PC-3 (cell line): ENCODE data around the gene AANAT. TPM values are rescaled to one million over a fixed set of nuclear protein-coding genes. Genes with fewer than 3 reads are reported as not detected.

ENCODE experiments used
- ATAC-seq: fragments of 200-7000 bp; cut with Tn5 transposase; 2 replicates; pipeline ENCODE4 v1.9.1; 2020; ENCODE audit warnings: mild to moderate bottlenecking, moderate library complexity
- BruUV-seq: library from RNA; stranded (reverse); fragments of 400-500 nt; replicated peaks from 2 replicates; lab custom pipeline; 2021; lab: Mats Ljungman, UMichigan
- CTCF ChIA-PET: fragments of 300-600 bp; sonication (Branson Sonifier 250); formaldehyde crosslinking; loops from one replicate; lab custom pipeline; 2022; ENCODE audit warnings: antibody characterized with exemption; lab: Charles Lee
- POLR2A ChIA-PET: fragments of 300-600 bp; sonication (Branson Sonifier 250); formaldehyde crosslinking; loops from one replicate; lab custom pipeline; 2022; ENCODE audit warnings: antibody characterized with exemption; ENCODE audit not compliant: unreplicated experiment; lab: Charles Lee
- DNase-seq: peaks from one replicate; pipeline ENCODE4 v3.0.0-alpha.2; 2015
- H2AFZ ChIP-seq: fragments of 300-600 bp; sonication (generic); 2 replicates; pipeline ENCODE4 v1.6.0; 2016; ENCODE audit warnings: antibody characterized with exemption, low read length
- H3F3A ChIP-seq: fragments of 300-600 bp; sonication (generic); one replicate; pipeline ENCODE4 v1.6.0; 2017; ENCODE audit warnings: antibody characterized with exemption, low read length, control low read depth, mild to moderate bottlenecking; ENCODE audit not compliant: unreplicated experiment
- H3K27ac ChIP-seq: fragments of 300-600 bp; sonication (generic); 2 replicates; pipeline ENCODE4 v1.5.1; 2016; ENCODE audit warnings: mild to moderate bottlenecking, low read length
- H3K27me3 ChIP-seq: fragments of 300-600 bp; sonication (generic); 2 replicates; pipeline ENCODE4 v1.6.1; 2016; ENCODE audit warnings: low read length, mixed read lengths
- H3K36me3 ChIP-seq: fragments of 300-600 bp; sonication (generic); 2 replicates; pipeline ENCODE4 v1.6.1; 2016; ENCODE audit warnings: low read depth, mixed run types, low read length, mixed read lengths
- H3K4me1 ChIP-seq: fragments of 300-600 bp; sonication (generic); 2 replicates; pipeline ENCODE4 v1.5.1; 2016; ENCODE audit warnings: low read length; ENCODE audit not compliant: insufficient read depth
- H3K4me2 ChIP-seq: fragments of 300-600 bp; sonication (generic); 2 replicates; pipeline ENCODE4 v1.6.0; 2016; ENCODE audit warnings: low read length
- H3K4me3 ChIP-seq: fragments of 300-600 bp; sonication (generic); 2 replicates; pipeline ENCODE4 v1.5.1; 2016; ENCODE audit warnings: mild to moderate bottlenecking, low read length, mixed read lengths
- H3K79me2 ChIP-seq: fragments of 300-600 bp; sonication (generic); 2 replicates; pipeline ENCODE4 v1.6.1; 2017; ENCODE audit warnings: low read length, mixed read lengths
- H3K9ac ChIP-seq: fragments of 300-600 bp; sonication (generic); 2 replicates; pipeline ENCODE4 v1.6.0; 2016; ENCODE audit warnings: mild to moderate bottlenecking, low read length
- H3K9me2 ChIP-seq: fragments of 300-600 bp; sonication (generic); replicated peaks from 2 replicates; pipeline ENCODE4 v1.6.1; 2016; ENCODE audit warnings: mixed run types, low read length, mixed read lengths
- H3K9me3 ChIP-seq: fragments of 300-600 bp; sonication (generic); 2 replicates; pipeline ENCODE4 v1.6.1; 2016; ENCODE audit warnings: low read length, mixed read lengths
- H4K20me1 ChIP-seq: fragments of 300-600 bp; sonication (generic); 2 replicates; pipeline ENCODE4 v1.6.1; 2016; ENCODE audit warnings: low read length, mixed read lengths
- EZH2 ChIP-seq: fragments of 300-600 bp; sonication (generic); IDR thresholded peaks from one replicate; pipeline ENCODE4 v1.6.1; 2017; ENCODE audit warnings: antibody characterized with exemption, mild to moderate bottlenecking, low read length; ENCODE audit not compliant: unreplicated experiment
- EZH2phosphoT487 ChIP-seq: fragments of 300-600 bp; sonication (generic); IDR thresholded peaks from 2 replicates; pipeline ENCODE4 v1.6.1; 2018; ENCODE audit warnings: mild to moderate bottlenecking, antibody characterized with exemption, low read length, borderline replicate concordance
- intact Hi-C: fragments of 100-400 bp; cut with micrococcal nuclease; formaldehyde crosslinking; loops from 2 replicates; pipeline ENCODE4 v1.9.0; 2023
- total RNA-seq: library from RNA; depleted of rRNA; stranded (reverse); fragments of >200 nt; gene quantifications from 2 replicates; pipeline ENCODE4 v1.2.3, GENCODE V29; 2014
- TF ChIP-seq, protein P1 (sequence below): fragments of 300-600 bp; sonication (generic); conservative IDR thresholded peaks from 2 replicates; pipeline ENCODE4 v1.5.1; 2017; ENCODE audit warnings: antibody characterized with exemption, low read depth, mild to moderate bottlenecking, low read length

AANAT gene
- total RNA-seq, 1 experiment from 2014 or later: not detected

DNA sequence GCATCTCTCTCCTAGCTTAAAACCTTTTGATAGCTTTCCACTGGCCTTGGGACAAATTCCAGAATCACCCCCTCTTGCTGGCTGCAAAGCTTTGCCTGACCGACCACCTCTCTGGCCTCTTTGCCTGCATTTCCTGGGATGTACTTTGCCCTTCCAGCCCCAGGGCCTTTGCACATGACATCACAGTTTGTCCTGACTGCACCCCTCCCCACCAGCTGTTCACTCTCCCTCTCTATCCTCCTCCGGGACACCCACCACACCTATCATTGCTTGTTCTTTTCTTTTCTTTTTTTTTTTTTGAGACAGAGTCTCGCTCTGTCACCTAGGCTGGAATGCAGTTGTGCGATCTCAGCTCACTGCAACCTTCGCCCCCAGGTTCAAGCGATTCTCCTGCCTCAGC lies 7.9 kb downstream of the AANAT start:
- H3K9ac ChIP-seq: no peak overlapping the region
- no peak overlapping the region for H3K4me3 ChIP-seq
- DNase-seq (no peak), ATAC-seq (no peak)
- no peaks in the 10 kb centered on the region; the same call in 1 of the 2 replicates for H3K4me1 ChIP-seq
- ChIA-PET POLR2A (no interaction called here), CTCF (interaction anchor here (1.5 kb wide), 1 partner anchor 17 kb away, joined by 4 read pairs; no protein-coding TSS in a partner anchor)
- H3K4me2 ChIP-seq: no peak overlapping the region
- TF ChIP-seq EZH2phosphoT487: no peak
- TF ChIP-seq, protein P1, sequence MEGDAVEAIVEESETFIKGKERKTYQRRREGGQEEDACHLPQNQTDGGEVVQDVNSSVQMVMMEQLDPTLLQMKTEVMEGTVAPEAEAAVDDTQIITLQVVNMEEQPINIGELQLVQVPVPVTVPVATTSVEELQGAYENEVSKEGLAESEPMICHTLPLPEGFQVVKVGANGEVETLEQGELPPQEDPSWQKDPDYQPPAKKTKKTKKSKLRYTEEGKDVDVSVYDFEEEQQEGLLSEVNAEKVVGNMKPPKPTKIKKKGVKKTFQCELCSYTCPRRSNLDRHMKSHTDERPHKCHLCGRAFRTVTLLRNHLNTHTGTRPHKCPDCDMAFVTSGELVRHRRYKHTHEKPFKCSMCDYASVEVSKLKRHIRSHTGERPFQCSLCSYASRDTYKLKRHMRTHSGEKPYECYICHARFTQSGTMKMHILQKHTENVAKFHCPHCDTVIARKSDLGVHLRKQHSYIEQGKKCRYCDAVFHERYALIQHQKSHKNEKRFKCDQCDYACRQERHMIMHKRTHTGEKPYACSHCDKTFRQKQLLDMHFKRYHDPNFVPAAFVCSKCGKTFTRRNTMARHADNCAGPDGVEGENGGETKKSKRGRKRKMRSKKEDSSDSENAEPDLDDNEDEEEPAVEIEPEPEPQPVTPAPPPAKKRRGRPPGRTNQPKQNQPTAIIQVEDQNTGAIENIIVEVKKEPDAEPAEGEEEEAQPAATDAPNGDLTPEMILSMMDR: no peak
- no peak for TF ChIP-seq EZH2
- no peaks in the 10 kb centered on the region for H3K9me3 ChIP-seq
- intact Hi-C loops: no loop called here
- H3K27ac ChIP-seq: no peak overlapping the region
- BruUV-seq: no TSS peak
- H4K20me1 ChIP-seq: no peaks in the 10 kb centered on the region
- H3K79me2 ChIP-seq: no peaks in the 10 kb centered on the region
- no peak overlapping the region for H2AFZ ChIP-seq
- H3K36me3 ChIP-seq: no peaks in the 10 kb centered on the region; the same call in 1 of the 2 replicates
- H3K9me2 ChIP-seq: no peaks in the 10 kb centered on the region
- no peaks in the 10 kb centered on the region for H3F3A ChIP-seq
- no peaks in the 10 kb centered on the region for H3K27me3 ChIP-seq

DNA sequence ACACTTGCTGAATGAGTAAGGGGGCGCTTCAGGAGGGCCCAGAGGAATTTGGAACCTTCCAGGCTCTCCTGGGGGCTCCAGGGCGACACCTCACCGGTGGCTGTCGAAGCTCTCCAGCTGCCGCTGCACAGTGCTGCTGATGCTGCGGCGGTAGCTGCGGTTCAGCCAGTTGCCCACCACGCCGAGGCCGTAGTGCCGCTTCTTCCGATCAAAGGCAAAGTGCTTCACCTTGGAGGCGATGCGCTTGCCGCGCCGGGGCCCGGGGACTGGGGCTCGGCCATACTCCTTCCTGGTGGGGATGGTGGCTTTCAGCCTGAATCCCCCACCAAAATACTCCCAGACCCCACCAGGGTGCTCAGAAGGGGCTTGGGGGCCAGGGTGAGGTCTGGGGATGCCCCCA lies 9.3 kb downstream of the AANAT start:
- Histone ChIP-seq H3K9me2 (no peaks in the 10 kb centered on the region), H3K9ac (no peak overlapping the region), H3K4me1 (no peaks in the 10 kb centered on the region; the same call in 1 of the 2 replicates), H3K79me2 (no peaks in the 10 kb centered on the region), H2AFZ (no peak overlapping the region), H3K27ac (no peak overlapping the region), H3K9me3 (no peaks in the 10 kb centered on the region), H3F3A (no peaks in the 10 kb centered on the region), H4K20me1 (no peaks in the 10 kb centered on the region), H3K4me3 (no peak overlapping the region), H3K27me3 (no peaks in the 10 kb centered on the region), H3K4me2 (no peak overlapping the region), H3K36me3 (no peaks in the 10 kb centered on the region; the same call in 1 of the 2 replicates)
- ATAC-seq (no peak), DNase-seq (no peak)
- ChIA-PET CTCF (no interaction called here), POLR2A (no interaction called here)
- intact Hi-C loops: no loop called here
- no TSS peak for BruUV-seq
- TF ChIP-seq EZH2 (no peak), EZH2phosphoT487 (no peak)
- TF ChIP-seq, protein P1: no peak

DNA sequence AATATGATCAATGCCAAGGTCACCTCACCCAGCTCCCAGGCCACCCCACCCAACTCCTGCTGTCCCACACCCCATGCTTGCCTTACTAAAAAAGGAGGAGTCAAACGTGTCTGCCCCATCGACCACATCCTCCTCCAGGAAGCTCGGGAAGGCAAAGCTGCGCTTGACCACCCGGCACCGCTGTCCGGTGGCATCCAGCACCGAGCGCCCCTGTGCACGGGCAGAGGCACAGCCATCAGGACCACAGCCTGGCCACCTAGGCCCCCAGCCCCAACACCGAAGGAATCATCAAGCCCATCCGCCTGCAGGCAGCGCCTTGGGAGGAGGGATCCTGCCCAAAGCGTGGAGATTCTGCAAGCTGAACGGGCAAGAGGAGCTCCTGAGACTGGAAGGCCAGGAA lies 10.2 kb downstream of the AANAT start:
- TF ChIP-seq, protein P1: no peak
- no peak for TF ChIP-seq EZH2
- no peak for TF ChIP-seq EZH2phosphoT487
- Histone ChIP-seq H3K4me2 (no peak overlapping the region), H3K9ac (no peak overlapping the region), H3K9me2 (no peaks in the 10 kb centered on the region), H3K4me1 (no peaks in the 10 kb centered on the region; the same call in 1 of the 2 replicates), H3K27ac (no peak overlapping the region), H3K27me3 (no peaks in the 10 kb centered on the region), H3F3A (no peaks in the 10 kb centered on the region), H3K79me2 (no peaks in the 10 kb centered on the region), H3K9me3 (no peaks in the 10 kb centered on the region), H4K20me1 (no peaks in the 10 kb centered on the region), H2AFZ (no peak overlapping the region), H3K4me3 (no peak overlapping the region), H3K36me3 (no peaks in the 10 kb centered on the region; the same call in 1 of the 2 replicates)
- ATAC-seq (peak; percentile 22; the same call in 1 of the 2 replicates), DNase-seq (no peak)
- ChIA-PET CTCF (no interaction called here), POLR2A (no interaction called here)
- no TSS peak for BruUV-seq
- intact Hi-C loops: no loop called here
